PC-9 (cell line): Measurements from ENCODE around the gene ITGAD.

Experiments
- EZH2 ChIP-seq: fragments of 200-600 bp; sonication (generic); IDR thresholded peaks from 2 replicates; pipeline ENCODE4 v1.8.0; 2017; ENCODE audit warnings: antibody characterized with exemption, low read depth
- TF ChIP-seq, protein P1 (sequence below): fragments of 200-600 bp; sonication (generic); conservative IDR thresholded peaks from 2 replicates; pipeline ENCODE4 v1.6.1; 2017; ENCODE audit warnings: mixed run types, antibody characterized with exemption, mild to moderate bottlenecking, moderate library complexity

DNA sequence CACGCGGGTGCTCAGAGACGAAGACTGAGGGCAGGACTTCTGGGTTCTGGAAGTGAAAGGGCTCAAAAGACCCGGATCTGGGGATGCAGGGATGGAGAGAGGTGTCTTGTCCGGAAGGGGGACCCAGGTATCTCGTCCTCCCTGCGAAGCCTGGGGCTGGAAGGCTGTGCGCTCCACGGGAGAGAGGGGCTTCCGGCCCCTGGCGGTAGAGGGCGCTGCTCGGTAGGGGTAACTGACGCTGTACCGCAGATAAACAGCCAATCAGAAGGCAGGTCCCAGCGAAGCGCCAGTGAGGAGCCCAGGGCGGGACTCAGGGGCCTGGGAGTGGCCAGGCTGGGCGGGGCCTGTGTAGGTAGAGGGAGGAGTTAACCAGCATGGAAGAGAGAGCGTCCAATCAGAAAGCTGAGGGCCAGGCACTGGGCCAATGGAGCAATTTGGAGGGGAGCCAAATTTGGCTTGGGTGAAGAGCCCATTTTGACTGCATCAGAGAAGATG, 79.6 kb downstream of the ITGAD start:
- TF ChIP-seq, protein P1, sequence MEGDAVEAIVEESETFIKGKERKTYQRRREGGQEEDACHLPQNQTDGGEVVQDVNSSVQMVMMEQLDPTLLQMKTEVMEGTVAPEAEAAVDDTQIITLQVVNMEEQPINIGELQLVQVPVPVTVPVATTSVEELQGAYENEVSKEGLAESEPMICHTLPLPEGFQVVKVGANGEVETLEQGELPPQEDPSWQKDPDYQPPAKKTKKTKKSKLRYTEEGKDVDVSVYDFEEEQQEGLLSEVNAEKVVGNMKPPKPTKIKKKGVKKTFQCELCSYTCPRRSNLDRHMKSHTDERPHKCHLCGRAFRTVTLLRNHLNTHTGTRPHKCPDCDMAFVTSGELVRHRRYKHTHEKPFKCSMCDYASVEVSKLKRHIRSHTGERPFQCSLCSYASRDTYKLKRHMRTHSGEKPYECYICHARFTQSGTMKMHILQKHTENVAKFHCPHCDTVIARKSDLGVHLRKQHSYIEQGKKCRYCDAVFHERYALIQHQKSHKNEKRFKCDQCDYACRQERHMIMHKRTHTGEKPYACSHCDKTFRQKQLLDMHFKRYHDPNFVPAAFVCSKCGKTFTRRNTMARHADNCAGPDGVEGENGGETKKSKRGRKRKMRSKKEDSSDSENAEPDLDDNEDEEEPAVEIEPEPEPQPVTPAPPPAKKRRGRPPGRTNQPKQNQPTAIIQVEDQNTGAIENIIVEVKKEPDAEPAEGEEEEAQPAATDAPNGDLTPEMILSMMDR, result peak; percentile 71
- no peak for TF ChIP-seq EZH2
